Mesenchymal stem cell (in vitro differentiated cells and primary cell): Measurements from ENCODE around the gene SSB.

Source experiments
- DNase-seq: peaks from one replicate; pipeline ENCODE4 v3.0.0-alpha.2; 2013
- H2AFZ ChIP-seq: one replicate; pipeline ENCODE4 v1.6.1; 2013; ENCODE audit warnings: low read depth, mild to moderate bottlenecking, control low read depth, inconsistent platforms, low read length, moderate library complexity
- H2AK5ac ChIP-seq: 2 replicates; pipeline ENCODE4 v1.6.1; 2013; ENCODE audit warnings: low read length, moderate library complexity, mild to moderate bottlenecking, inconsistent platforms; ENCODE audit not compliant: severe bottlenecking
- H2BK120ac ChIP-seq: one replicate; pipeline ENCODE4 v1.6.1; 2013; ENCODE audit warnings: low read depth, mild to moderate bottlenecking, inconsistent platforms, low read length, moderate library complexity
- H2BK12ac ChIP-seq, 2 experiments: one replicate each; pipeline ENCODE4 v1.6.1; 2013; ENCODE audit warnings: inconsistent platforms in 2 of 2, low read length in 2 of 2, mild to moderate bottlenecking in 2 of 2, moderate library complexity in 2 of 2, control low read depth in 1 of 2
- H2BK15ac ChIP-seq: one replicate; pipeline ENCODE4 v1.6.1; 2013; ENCODE audit warnings: mild to moderate bottlenecking, low read depth, inconsistent platforms; ENCODE audit not compliant: poor library complexity, severe bottlenecking
- H2BK5ac ChIP-seq: 2 replicates; pipeline ENCODE4 v1.6.1; 2013; ENCODE audit warnings: low read depth, mild to moderate bottlenecking, low read length, control low read depth, inconsistent platforms; ENCODE audit not compliant: poor library complexity, severe bottlenecking
- H3K14ac ChIP-seq, 2 experiments: one replicate each; pipeline ENCODE4 v1.6.1; 2013; ENCODE audit warnings: inconsistent platforms in 2 of 2, low read length in 2 of 2, control low read depth in 1 of 2, mild to moderate bottlenecking in 1 of 2, moderate library complexity in 1 of 2
- H3K18ac ChIP-seq, 2 experiments: one replicate each; pipeline ENCODE4 v1.6.1; 2013; ENCODE audit warnings: inconsistent platforms in 2 of 2, low read length in 2 of 2, control low read depth in 1 of 2, low read depth in 1 of 2, mild to moderate bottlenecking in 1 of 2
- H3K23ac ChIP-seq, 2 experiments: one replicate each; pipeline ENCODE4 v1.6.1; 2013; ENCODE audit warnings: inconsistent platforms in 2 of 2, low read length in 2 of 2, mild to moderate bottlenecking in 2 of 2, moderate library complexity in 2 of 2, control low read depth in 1 of 2
- H3K27ac ChIP-seq: 2 replicates; pipeline ENCODE4 v1.5.1; 2013; ENCODE audit warnings: mild to moderate bottlenecking, moderate library complexity, low read length, control low read depth, inconsistent platforms; ENCODE audit not compliant: poor library complexity, severe bottlenecking
- H3K27me3 ChIP-seq, 2 experiments: 2 replicates each; pipeline versions ENCODE4 v1.6.1 to v1.7.0; 2013; ENCODE audit warnings: low read length in 2 of 2, mild to moderate bottlenecking in 2 of 2, moderate library complexity in 2 of 2, control low read depth in 1 of 2, inconsistent platforms in 1 of 2; ENCODE audit not compliant: control insufficient read depth in 1 of 2, insufficient read depth in 1 of 2
- H3K36me3 ChIP-seq, 2 experiments: 2 replicates each; pipeline versions ENCODE4 v1.6.1 to v1.7.0; 2013; ENCODE audit warnings: low read length in 2 of 2, control low read depth in 1 of 2, inconsistent platforms in 1 of 2, low read depth in 1 of 2, mild to moderate bottlenecking in 1 of 2; ENCODE audit not compliant: insufficient read depth in 2 of 2, control insufficient read depth in 1 of 2
- H3K4ac ChIP-seq, 2 experiments: one replicate each; pipeline ENCODE4 v1.6.1; 2013; ENCODE audit warnings: inconsistent platforms in 2 of 2, low read length in 2 of 2, mild to moderate bottlenecking in 2 of 2, moderate library complexity in 2 of 2, control low read depth in 1 of 2, low read depth in 1 of 2
- H3K4me1 ChIP-seq: 2 replicates; pipeline ENCODE4 v1.6.1; 2013; ENCODE audit warnings: low read depth, low read length, control low read depth; ENCODE audit not compliant: control insufficient read depth, insufficient read depth
- H3K4me2 ChIP-seq: 2 replicates; pipeline ENCODE4 v1.6.1; 2013; ENCODE audit warnings: low read length, mild to moderate bottlenecking, inconsistent platforms; ENCODE audit not compliant: poor library complexity, severe bottlenecking
- H3K4me3 ChIP-seq, 2 experiments: 2 replicates each; pipeline versions ENCODE4 v1.5.1 to v1.7.0; 2013; ENCODE audit warnings: low read length in 2 of 2, mild to moderate bottlenecking in 2 of 2, control low read depth in 1 of 2, low read depth in 1 of 2; ENCODE audit not compliant: insufficient read depth in 1 of 2
- H3K79me1 ChIP-seq: replicated peaks from 2 replicates; pipeline ENCODE4 v1.6.1; 2013; ENCODE audit warnings: mild to moderate bottlenecking, control low read depth, low read length, inconsistent platforms; ENCODE audit not compliant: poor library complexity, severe bottlenecking
- H3K9ac ChIP-seq: 2 replicates; pipeline ENCODE4 v1.7.0; 2013; ENCODE audit warnings: mild to moderate bottlenecking, low read length, moderate library complexity
- H3K9me3 ChIP-seq: 2 replicates; pipeline ENCODE4 v1.7.0; 2013; ENCODE audit warnings: mild to moderate bottlenecking, low read length; ENCODE audit not compliant: control insufficient read depth
- H4K8ac ChIP-seq: one replicate; pipeline ENCODE4 v1.6.1; 2013; ENCODE audit warnings: inconsistent platforms, mild to moderate bottlenecking, low read length, moderate library complexity
- H4K91ac ChIP-seq: one replicate; pipeline ENCODE4 v1.6.1; 2013; ENCODE audit warnings: mild to moderate bottlenecking, low read length, inconsistent platforms
- WGBS: methylation state at CpG from one replicate; pipeline ENCODE4 v1.1.7; 2013; ENCODE audit warnings: mixed read lengths; 5-methylcytosine and 5-hydroxymethylcytosine counted together

Gene SSB

GRCh38 chr2:169822036-169822435 is 23.4 kb downstream of the SSB start:
- Histone ChIP-seq H2AK5ac (no peak overlapping the region), H3K27ac (no peak overlapping the region)
- no CpG with 5 or more reads among the region's 3 CpGs for WGBS

DNA sequence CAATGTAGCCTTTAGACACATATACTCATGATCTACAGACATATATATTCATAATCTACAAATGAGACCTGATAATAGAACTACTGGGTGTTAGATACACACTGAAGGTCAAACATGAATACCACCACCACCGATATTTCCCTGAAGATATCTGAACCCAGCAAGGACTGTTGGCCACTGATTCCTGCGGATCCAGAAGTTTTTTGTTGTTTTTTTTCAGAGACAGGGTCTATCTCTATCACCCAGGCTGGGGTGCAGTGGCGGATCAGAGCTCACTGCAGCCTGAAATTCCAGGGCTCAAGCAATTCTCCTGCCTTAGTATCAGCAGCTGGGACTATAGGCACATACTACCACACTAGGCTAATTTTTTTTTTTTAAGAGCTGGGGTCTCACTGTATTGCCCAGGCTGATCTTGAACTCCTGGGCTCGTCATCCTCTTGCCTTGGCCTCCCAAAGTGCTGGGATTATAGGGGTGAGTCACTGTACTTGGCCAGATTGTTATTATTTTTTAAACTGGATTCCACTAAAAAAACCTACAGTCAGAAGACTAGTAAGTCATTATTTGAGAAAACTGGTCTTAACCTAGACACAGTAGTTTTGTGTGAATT is 24.2 kb downstream of the SSB start:
- Histone ChIP-seq H4K91ac (no peak overlapping the region), H2BK5ac (no peak overlapping the region), H3K18ac (no peak overlapping the region), H3K27ac (no peak overlapping the region), H3K9ac (peak overlapping the region; percentile 87), H2AFZ (no peak overlapping the region), H2BK15ac (no peak overlapping the region), H3K4me2 (no peak overlapping the region), H3K4me3 (peak overlapping the region in 1 of 2 experiments; percentile 84), H3K36me3 (peaks cover 4 to 45% of the 10 kb centered on the region in 2 experiments), H2AK5ac (no peak overlapping the region), H2BK120ac (peak overlapping the region; percentile 61), H3K79me1 (peaks cover 12% of the 10 kb centered on the region), H3K9me3 (no peaks in the 10 kb centered on the region), H3K14ac (no peak overlapping the region), H3K4ac (no peak overlapping the region), H3K4me1 (peaks cover 8% of the 10 kb centered on the region), H2BK12ac (no peak overlapping the region), H4K8ac (no peak overlapping the region), H3K27me3 (no peaks in the 10 kb centered on the region), H3K23ac (no peak overlapping the region)
- DNase-seq, result no peak
- 94% methylated on average over 3 of the region's 4 CpGs for WGBS

More at GRCh38 chr2:169822036-169822435, 23.4 kb downstream of the SSB start:
- Histone ChIP-seq H2BK120ac (no peak overlapping the region), H3K4me3 (no peak overlapping the region), H3K9me3 (no peaks in the 10 kb centered on the region), H3K27me3 (no peaks in the 10 kb centered on the region), H2BK12ac (no peak overlapping the region), H3K23ac (no peak overlapping the region), H3K18ac (no peak overlapping the region), H3K4me1 (peaks cover 8% of the 10 kb centered on the region), H2BK15ac (no peak overlapping the region), H3K4me2 (no peak overlapping the region), H4K8ac (no peak overlapping the region), H3K36me3 (peaks cover 6 to 51% of the 10 kb centered on the region in 2 experiments), H3K9ac (peak overlapping the region; percentile 10), H2BK5ac (no peak overlapping the region), H2AFZ (no peak overlapping the region), H3K14ac (no peak overlapping the region), H3K79me1 (peaks cover 14% of the 10 kb centered on the region), H4K91ac (no peak overlapping the region), H3K4ac (no peak overlapping the region)
- DNase-seq, result no peak

GRCh38 chr2:169823996-169824372 is 25.3 kb downstream of the SSB start:
- no peak overlapping the region for H2BK120ac ChIP-seq
- no peak overlapping the region for H3K23ac ChIP-seq
- H3K9ac ChIP-seq, result peak overlapping the region; percentile 87
- peaks cover 8% of the 10 kb centered on the region for H3K4me1 ChIP-seq
- H3K27me3 ChIP-seq, result no peaks in the 10 kb centered on the region
- H4K91ac ChIP-seq, result no peak overlapping the region
- H3K79me1 ChIP-seq, result peaks cover 9% of the 10 kb centered on the region
- H2BK5ac ChIP-seq, result no peak overlapping the region
- peak overlapping the region; percentile 80 to 84 for H3K4me3 ChIP-seq
- H3K9me3 ChIP-seq, result no peaks in the 10 kb centered on the region
- no peak overlapping the region for H3K18ac ChIP-seq
- no peak overlapping the region for H3K14ac ChIP-seq
- WGBS, result 43% methylated on average over 4 of the region's 4 CpGs
- peaks cover 3 to 34% of the 10 kb centered on the region in 2 experiments for H3K36me3 ChIP-seq
- H2AK5ac ChIP-seq, result no peak overlapping the region
- peak overlapping the region; percentile 92 for H3K4me2 ChIP-seq
- DNase-seq, result no peak
- H3K27ac ChIP-seq, result peak overlapping the region; percentile 77
- no peak overlapping the region for H2BK12ac ChIP-seq
- no peak overlapping the region for H2AFZ ChIP-seq
- no peak overlapping the region for H2BK15ac ChIP-seq
- H3K4ac ChIP-seq, result peak overlapping the region in 1 of 2 experiments; percentile 58
- peak overlapping the region; percentile 60 for H4K8ac ChIP-seq

GRCh38 chr2:169824373-169825333 is 26.0 kb downstream of the SSB start, which contains the start of gene METTL5:
Gene METTL5, minus strand, starts transcription at chr2:169824905. Its CDS starts 308 bp downstream, at chr2:169824597.
- no peaks in the 10 kb centered on the region for H3K9me3 ChIP-seq
- peak within 1 kb of the TSS in 1 of 2 experiments; percentile 42 for H2BK12ac ChIP-seq
- peak within 1 kb of the TSS; percentile 77 for H3K27ac ChIP-seq
- peak within 1 kb of the TSS; percentile 88 for H2AFZ ChIP-seq
- H3K27me3 ChIP-seq, result no peaks in the 10 kb centered on the region
- peak within 1 kb of the TSS; percentile 92 for H3K4me2 ChIP-seq
- 3% methylated on average over 53 of the region's 61 CpGs for WGBS
- H3K79me1 ChIP-seq, result peaks cover 9% of the 10 kb centered on the region
- DNase-seq, result peak; percentile 80
- H2BK5ac ChIP-seq, result no peak within 1 kb of the TSS
- peak within 1 kb of the TSS; percentile 87 for H3K9ac ChIP-seq
- peak within 1 kb of the TSS; percentile 80 to 84 for H3K4me3 ChIP-seq
- H4K91ac ChIP-seq, result peak within 1 kb of the TSS; percentile 95
- peak within 1 kb of the TSS; percentile 38 to 87 for H3K14ac ChIP-seq
- H3K36me3 ChIP-seq, result peaks cover 3 to 30% of the 10 kb centered on the region in 2 experiments
- H2AK5ac ChIP-seq, result no peak within 1 kb of the TSS
- peak within 1 kb of the TSS in 1 of 2 experiments; percentile 37 for H3K23ac ChIP-seq
- H3K18ac ChIP-seq, result peak within 1 kb of the TSS; percentile 69 to 96
- peak within 1 kb of the TSS; percentile 57 to 94 for H3K4ac ChIP-seq
- peak within 1 kb of the TSS; percentile 73 for H2BK15ac ChIP-seq
- H4K8ac ChIP-seq, result peak within 1 kb of the TSS; percentile 81
- H3K4me1 ChIP-seq, result peaks cover 8% of the 10 kb centered on the region
- H2BK120ac ChIP-seq, result no peak within 1 kb of the TSS
